NCI-H2107 (cell line): Measurements from ENCODE around the gene PHF12.

Source experiments
- DNase-seq: peaks from one replicate; lab custom pipeline; 2025; lab: John Stamatoyannopoulos, UW

Gene PHF12

DNA sequence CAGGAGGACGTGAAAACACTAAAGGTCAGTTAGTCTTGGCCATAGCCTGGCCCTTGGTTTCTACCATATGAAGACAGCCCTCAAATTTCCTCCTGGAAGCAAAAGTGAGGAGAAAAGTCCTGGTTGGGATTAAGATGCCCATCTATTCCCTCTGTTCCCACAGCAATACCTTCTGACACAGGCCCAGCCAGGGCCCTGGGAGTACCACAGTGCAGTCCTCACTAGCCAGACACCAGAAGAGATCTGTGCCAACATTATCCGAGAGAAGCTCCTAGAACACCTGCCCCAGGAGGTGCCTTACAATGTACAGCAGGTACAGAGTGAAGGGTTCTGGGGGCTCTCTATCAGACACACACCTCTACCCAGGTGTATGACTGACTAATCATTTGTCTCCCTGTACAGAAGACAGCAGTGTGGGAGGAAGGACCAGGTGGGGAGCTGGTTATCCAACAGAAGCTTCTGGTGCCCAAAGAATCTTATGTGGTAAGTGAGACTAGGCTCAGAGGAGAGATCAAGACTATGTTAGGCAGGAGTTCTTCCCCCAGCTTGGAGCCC lies 92.4 kb downstream of the PHF12 start:
- no peak for DNase-seq

DNA sequence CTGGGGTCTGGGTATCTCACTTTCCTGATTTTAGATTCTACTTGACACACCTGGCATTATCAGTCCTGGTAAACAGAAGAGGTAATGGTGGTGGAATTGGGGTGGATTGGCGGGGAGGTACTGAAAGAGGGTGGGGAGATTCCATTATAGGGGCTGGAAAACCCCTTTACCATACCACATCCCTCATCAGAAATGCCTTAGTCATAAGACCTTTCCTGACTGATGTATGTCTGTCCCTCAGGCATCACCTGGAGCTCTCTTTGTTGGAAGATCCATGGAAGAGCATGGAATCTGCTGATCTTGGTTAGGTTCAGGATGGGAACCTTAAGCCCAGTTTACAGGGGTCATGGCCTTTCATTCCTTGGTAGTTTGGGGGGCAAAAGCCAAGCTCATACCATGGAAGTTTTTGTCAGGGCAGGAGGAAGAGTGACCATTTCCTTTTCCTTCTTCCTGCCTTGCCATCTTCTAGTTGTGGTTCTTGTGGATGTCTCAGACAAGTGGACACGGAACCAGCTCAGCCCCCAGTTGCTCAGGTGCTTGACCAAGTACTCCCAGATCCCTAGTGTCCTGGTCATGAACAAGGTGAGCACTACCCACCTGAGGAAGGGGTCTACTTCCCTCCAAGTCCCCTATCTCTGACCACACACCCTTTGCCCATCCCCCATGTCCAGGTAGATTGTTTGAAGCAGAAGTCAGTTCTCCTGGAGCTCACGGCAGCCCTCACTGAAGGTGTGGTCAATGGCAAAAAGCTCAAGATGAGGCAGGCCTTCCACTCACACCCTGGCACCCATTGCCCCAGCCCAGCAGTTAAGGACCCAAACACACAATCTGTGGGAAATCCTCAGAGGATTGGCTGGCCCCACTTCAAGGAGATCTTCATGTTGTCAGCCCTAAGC lies 93.2 kb downstream of the PHF12 start:
- DNase-seq = no peak

DNA sequence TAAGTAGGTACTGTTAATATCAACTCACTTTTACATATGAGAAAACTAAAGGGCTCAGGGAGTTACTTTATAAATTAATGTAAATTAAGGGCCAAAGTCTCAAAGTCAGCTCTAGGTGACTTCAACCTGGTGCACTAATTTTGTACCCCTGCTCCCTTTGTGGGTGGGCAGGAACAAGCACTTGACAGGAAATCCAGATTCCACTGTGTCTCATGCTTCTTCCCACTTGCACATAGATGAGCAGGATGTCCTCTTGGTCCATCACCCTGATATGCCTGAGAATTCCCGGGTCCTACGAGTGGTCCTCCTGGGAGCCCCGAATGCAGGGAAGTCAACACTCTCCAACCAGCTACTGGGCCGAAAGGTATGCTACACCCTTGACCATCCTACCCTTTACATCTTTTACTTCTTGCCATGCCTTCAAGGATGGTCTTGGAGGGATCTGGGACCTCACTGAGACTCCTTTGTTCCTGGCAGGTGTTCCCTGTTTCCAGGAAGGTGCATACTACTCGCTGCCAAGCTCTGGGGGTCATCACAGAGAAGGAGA lies 95.2 kb downstream of the PHF12 start:
- DNase-seq = no peak

GRCh38 chr17:28855336-28855679 lies 96.0 kb downstream of the PHF12 start:
- no peak for DNase-seq
